ENCODE data around the gene COL4A1.

The COL4A1 gene

GRCh38 chr13:110306340-110306959 lies 507 bp downstream of the COL4A1 start:
- DNase-seq: no peak

GRCh38 chr13:110305949-110306339 lies 1.0 kb downstream of the COL4A1 start:
- no peak for DNase-seq

- DNase-seq: no peak
These were observed 1.4 kb downstream of the COL4A1 start for GRCh38 chr13:110305544-110305943.

GRCh38 chr13:110305001-110305400 lies 2.0 kb downstream of the COL4A1 start:
- no peak for DNase-seq

- no peak for DNase-seq
These were observed 2.7 kb downstream of the COL4A1 start for GRCh38 chr13:110304256-110304655.

- no peak for DNase-seq
These were observed 3.3 kb downstream of the COL4A1 start for GRCh38 chr13:110303644-110304043.

- DNase-seq: no peak
These were observed 4.0 kb downstream of the COL4A1 start for GRCh38 chr13:110302997-110303396.

GRCh38 chr13:110301606-110302553 lies 5.1 kb downstream of the COL4A1 start:
- no peak for DNase-seq

- DNase-seq: no peak
These were observed 5.9 kb downstream of the COL4A1 start for GRCh38 chr13:110301083-110301482.

GRCh38 chr13:110300090-110300815 lies 6.7 kb downstream of the COL4A1 start:
- DNase-seq: no peak

GRCh38 chr13:110299283-110299840 lies 7.6 kb downstream of the COL4A1 start:
- no peak for DNase-seq

GRCh38 chr13:110298505-110299282 lies 8.3 kb downstream of the COL4A1 start:
- no peak for DNase-seq

- DNase-seq: no peak
These were observed 9.0 kb downstream of the COL4A1 start for GRCh38 chr13:110297766-110298504.

GRCh38 chr13:110297011-110297410 lies 9.9 kb downstream of the COL4A1 start:
- no peak for DNase-seq

- DNase-seq: no peak
These were observed 12.3 kb downstream of the COL4A1 start for GRCh38 chr13:110294622-110295021.

- no peak for DNase-seq
These were observed 12.8 kb downstream of the COL4A1 start for GRCh38 chr13:110294146-110294545.

- DNase-seq: no peak
These were observed 13.3 kb downstream of the COL4A1 start for GRCh38 chr13:110293649-110294048.

- DNase-seq: no peak
These were observed 13.9 kb downstream of the COL4A1 start for GRCh38 chr13:110293037-110293436.

- DNase-seq: no peak
These were observed 15.7 kb downstream of the COL4A1 start for GRCh38 chr13:110291286-110291685.

GRCh38 chr13:110290826-110291225 lies 16.1 kb downstream of the COL4A1 start:
- DNase-seq: no peak

- no peak for DNase-seq
These were observed 16.8 kb downstream of the COL4A1 start for GRCh38 chr13:110290153-110290552.

- no peak for DNase-seq
These were observed 17.3 kb downstream of the COL4A1 start for GRCh38 chr13:110289661-110290060.
